Testis (tissue), 2 donors: Measurements from ENCODE around the gene RAB40B.

ENCODE experiments used
- POLR2A ChIP-seq: fragments of 450-650 bp; IDR thresholded peaks from one replicate; pipeline ENCODE4 v1.6.1; 2017; ENCODE audit warnings: antibody characterized with exemption, mild to moderate bottlenecking, moderate library complexity
- TF ChIP-seq, protein P1 (sequence below), 3 experiments: fragments of 450-650 bp in 2 of 3; fragments of 200-600 bp in 1 of 3; sonication (generic) in 1 of 3; IDR thresholded peaks; one replicate each; pipeline ENCODE4 v1.5.1; 2016 to 2019; ENCODE audit warnings: antibody characterized with exemption in 3 of 3, mild to moderate bottlenecking in 2 of 3, moderate library complexity in 1 of 3

DNA sequence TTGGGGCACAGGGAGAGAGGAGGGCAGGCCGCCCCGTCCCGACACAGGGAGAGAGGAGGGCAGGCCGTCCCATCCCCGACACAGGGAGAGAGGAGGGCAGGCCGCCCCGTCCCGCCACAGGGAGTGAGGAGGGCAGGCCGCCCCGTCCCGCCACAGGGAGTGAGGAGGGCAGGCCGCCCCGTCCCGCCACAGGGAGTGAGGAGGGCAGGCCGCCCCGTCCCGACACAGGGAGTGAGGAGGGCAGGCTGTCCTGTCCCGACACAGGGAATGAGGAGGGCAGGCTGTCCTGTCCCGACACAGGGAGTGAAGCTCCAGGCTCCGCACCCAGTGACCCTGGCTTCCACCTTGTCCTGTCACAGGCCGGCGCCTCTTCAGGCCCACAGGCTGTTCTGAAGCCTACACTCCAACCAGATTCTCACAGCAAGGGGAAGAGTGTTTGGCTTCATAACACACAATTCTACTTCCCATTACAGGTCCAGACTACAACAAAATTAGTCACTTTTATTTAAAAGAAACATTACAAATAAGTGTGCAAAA is 84.3 kb downstream of the RAB40B start:
- TF ChIP-seq, protein P1, sequence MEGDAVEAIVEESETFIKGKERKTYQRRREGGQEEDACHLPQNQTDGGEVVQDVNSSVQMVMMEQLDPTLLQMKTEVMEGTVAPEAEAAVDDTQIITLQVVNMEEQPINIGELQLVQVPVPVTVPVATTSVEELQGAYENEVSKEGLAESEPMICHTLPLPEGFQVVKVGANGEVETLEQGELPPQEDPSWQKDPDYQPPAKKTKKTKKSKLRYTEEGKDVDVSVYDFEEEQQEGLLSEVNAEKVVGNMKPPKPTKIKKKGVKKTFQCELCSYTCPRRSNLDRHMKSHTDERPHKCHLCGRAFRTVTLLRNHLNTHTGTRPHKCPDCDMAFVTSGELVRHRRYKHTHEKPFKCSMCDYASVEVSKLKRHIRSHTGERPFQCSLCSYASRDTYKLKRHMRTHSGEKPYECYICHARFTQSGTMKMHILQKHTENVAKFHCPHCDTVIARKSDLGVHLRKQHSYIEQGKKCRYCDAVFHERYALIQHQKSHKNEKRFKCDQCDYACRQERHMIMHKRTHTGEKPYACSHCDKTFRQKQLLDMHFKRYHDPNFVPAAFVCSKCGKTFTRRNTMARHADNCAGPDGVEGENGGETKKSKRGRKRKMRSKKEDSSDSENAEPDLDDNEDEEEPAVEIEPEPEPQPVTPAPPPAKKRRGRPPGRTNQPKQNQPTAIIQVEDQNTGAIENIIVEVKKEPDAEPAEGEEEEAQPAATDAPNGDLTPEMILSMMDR (IDR thresholded peaks at IDR 0.05), result no peak
- TF ChIP-seq POLR2A, result no peak
